ENCODE data around the gene KIF1A.

DNA sequence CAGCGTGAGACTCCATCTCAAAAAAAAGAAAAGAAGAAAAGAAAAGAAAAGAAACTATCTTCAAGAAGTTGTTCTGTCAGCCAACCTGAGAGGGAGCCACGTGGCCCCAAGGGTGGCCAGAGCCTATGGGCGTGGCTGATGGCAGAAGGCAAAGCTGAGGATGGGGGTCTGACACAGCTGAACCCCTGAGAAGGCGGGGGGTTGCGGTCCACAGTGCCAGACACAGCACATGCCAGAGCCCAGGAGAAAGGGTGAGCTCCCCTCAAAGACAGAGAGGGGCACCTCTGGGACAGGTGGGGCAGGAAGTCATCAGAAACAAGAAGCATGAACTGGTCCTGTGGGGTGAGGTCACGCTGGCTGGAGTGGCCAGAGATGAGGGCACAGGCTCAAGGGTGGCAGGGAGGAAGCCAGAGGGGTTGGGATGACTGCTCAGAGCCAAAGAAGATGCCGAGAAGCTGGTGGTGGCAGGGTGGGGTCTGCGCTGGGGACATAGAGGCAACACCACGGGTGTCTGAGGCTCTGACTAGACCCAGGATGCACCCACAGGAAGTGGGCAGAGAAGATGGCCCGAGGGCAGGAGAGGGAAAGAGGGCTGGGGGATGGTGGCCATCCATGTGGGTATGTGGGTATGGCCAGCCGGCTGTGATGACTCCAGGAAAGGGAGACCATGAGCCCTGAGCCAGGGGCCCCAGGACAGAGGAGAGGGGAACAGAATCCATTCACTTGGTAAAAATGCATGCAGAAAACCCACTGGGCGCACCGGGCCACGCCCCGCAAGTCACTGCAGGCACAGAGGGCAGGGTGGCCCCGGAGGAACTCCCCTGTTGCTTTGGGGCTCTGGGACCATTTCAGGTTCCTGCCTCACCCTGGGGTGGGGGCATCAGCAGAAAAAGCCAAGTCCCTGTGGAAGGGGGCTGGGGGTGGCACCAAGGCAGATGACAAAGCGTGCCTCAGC, 8.4 kb downstream of the KIF1A start:
- no peak for TF ChIP-seq EZH2 (IDR thresholded peaks at IDR 0.05; ENCODE audit: low read depth, low read length, severe bottlenecking)
- no peak for TF ChIP-seq POLR2A (IDR thresholded peaks at IDR 0.05; ENCODE audit: control extremely low read depth in 1 of 2, low read depth in 2 of 2, low read length in 2 of 2)
- TF ChIP-seq, protein P1, sequence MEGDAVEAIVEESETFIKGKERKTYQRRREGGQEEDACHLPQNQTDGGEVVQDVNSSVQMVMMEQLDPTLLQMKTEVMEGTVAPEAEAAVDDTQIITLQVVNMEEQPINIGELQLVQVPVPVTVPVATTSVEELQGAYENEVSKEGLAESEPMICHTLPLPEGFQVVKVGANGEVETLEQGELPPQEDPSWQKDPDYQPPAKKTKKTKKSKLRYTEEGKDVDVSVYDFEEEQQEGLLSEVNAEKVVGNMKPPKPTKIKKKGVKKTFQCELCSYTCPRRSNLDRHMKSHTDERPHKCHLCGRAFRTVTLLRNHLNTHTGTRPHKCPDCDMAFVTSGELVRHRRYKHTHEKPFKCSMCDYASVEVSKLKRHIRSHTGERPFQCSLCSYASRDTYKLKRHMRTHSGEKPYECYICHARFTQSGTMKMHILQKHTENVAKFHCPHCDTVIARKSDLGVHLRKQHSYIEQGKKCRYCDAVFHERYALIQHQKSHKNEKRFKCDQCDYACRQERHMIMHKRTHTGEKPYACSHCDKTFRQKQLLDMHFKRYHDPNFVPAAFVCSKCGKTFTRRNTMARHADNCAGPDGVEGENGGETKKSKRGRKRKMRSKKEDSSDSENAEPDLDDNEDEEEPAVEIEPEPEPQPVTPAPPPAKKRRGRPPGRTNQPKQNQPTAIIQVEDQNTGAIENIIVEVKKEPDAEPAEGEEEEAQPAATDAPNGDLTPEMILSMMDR (IDR thresholded peaks at IDR 0.05; ENCODE audit: control extremely low read depth in 1 of 3, insufficient read depth in 1 of 3, low read depth in 1 of 3, low read length in 3 of 3): no peak
